IPS DF 4.7 (cell line): Measurements from ENCODE around the gene PTPRU.
"Not testable (repeated sequence)": the region's sequence is repeated elsewhere in the genome, so short reads cannot be mapped to it uniquely, and the experiment has no call there.

Source experiments
- DNase-seq: peaks from one replicate; pipeline ENCODE4 v3.0.0-alpha.2; 2013; ENCODE audit warnings: low spot score; ENCODE audit errors: extremely low read depth

The PTPRU gene

DNA sequence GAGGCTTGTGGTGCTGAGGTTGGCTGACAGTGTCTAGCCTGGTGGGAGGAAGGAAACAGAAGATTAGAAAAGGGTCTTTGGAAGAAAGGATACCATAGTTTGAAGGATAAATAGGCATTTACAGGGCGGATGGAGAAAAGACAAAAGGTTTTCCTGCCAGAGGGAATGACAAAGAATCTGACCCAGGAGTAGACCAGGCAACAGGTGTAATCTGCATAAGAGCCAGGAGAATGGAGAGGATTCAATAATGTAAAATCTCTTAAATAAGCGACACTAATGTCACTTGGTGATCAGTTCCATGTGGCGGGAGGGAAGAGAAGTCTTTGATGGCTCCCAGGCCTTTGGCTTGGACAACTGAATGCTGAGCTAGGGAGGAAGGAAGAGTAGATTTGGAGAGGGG lies 15.0 kb upstream of the PTPRU start:
- no peak for DNase-seq

DNA sequence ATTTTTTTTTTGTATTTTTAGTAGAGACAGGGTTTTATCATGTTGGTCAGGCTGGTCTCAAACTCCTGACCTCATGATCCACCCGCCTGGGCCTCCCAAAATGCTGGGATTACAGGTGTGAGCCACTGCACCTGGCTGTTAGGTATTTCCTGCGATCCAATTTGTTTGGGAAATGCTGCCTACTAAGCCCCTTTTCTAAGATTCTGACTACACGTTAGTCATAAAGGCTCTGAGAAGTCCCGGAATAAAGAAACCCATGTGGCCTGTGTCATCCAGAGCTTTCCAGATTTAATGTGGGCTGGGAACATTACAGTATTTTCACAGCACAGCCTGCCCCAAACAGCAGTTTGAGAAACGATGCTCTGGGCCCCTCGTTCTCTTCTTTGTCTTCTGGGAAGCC lies 14.1 kb upstream of the PTPRU start:
- DNase-seq: not testable (repeated sequence)

DNA sequence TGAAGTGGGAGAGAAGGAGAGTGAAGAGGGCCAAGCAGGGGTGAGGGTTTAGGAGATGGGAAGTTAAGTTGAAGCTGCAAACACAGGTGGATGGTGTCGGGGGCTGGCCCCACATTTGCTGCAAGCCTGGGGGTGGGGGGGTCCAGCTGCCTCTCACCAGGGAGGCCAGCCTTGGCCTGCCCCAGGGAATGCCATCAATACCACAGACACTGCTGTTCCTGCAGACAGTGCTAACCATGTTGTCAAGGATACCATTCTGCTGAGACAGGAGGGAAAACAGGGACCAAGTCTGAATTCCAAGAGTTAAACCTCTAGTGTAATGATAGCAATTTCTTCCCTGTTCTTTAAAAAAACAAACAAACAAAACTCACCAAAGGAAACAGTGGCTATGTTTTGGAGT lies 13.6 kb upstream of the PTPRU start:
- no peak for DNase-seq

DNA sequence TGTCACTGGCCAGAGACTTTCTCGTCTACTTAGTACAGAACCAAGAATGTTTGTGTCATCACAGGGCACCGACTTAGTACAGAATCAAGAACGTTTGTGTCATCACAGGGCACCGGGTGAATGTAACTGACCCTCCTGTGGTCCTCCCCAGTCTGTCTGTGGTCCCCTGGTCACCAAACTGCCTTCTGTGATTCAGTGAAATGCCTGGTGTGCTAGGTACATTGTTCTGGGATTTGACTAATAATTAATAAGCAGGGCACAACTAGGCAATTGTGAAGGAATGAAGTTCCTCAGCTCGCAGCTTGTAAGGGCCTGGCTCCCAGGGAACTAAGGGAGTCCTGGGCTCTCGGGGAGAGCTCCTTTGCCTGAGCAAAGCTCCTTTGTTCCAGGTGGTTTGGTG lies 12.8 kb upstream of the PTPRU start:
- DNase-seq: no peak

DNA sequence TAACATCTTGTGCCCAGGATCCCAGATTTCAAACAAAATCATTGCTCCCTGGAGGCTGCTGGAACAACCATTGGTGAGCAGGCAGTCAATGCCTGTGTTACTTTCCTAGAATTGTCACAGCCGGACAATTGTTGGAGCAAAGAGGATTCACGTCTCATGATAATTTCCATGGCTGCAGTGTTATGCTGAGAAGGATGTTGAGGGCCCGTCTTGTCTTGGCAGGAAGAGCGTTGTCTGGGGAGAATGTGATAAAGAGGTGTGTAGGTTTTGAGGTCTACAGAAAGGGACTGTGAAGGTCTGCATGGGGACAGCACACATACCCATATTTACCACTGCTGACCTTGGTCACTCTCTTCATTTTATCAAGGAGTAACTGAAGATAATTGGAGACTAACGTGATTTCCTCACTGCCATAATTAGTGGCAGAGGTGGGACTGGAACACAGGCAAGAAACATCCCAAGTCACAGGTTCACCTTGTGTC lies 11.9 kb upstream of the PTPRU start:
- no peak for DNase-seq

DNA sequence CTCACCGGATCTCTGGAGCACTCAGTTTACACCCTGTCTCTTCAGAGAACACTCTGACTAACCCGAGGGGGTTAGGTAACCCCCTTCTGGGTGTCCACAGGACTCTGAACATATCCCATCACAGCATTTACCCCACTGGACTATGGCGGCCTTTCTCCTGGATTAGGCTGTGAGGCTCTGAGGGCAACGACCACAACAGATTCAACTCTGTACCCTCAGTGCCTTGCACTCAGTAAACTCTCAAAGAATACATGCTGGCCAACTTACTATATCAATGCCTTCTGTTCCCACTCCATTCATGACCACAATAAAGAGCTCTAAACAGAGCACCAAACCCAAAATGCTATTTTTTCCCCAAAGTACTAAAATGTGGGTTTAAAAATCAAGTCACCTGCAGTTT lies 11.0 kb upstream of the PTPRU start:
- DNase-seq: no peak

DNA sequence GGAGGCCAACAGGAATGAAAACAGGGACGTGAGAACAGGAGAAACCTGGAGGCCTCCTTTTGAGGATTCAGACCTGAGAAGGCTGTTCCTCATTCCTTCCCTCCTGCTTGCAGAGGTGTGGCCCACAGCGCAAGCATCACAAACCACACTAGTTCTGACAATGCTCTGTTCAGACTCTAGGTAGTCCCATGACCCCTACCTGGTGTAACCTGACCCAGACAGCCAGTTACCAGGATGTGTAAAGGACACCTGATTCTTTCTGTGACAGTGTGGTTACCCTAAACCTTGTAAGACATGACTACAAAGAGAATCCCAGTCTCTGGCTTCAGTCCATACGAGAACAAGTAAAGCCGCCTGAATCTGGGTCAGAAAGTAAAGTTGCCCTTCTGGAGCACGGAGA lies 8.8 kb upstream of the PTPRU start:
- no peak for DNase-seq

DNA sequence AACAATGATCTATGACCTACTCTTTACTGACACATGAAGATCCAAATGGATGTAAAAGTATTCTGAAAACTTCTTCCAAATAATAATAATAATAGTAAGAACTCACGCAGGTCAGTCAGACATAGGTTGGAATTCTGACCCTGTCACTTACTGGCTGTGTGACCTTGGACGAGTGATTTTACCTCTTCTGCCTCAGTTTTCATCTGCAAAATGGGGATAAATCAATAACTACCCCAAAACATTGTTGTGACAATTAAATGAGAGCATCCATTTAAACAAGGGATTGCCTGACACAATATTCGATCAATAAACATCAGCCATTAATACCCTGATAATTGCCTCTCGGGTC lies 6.1 kb upstream of the PTPRU start:
- no peak for DNase-seq

DNA sequence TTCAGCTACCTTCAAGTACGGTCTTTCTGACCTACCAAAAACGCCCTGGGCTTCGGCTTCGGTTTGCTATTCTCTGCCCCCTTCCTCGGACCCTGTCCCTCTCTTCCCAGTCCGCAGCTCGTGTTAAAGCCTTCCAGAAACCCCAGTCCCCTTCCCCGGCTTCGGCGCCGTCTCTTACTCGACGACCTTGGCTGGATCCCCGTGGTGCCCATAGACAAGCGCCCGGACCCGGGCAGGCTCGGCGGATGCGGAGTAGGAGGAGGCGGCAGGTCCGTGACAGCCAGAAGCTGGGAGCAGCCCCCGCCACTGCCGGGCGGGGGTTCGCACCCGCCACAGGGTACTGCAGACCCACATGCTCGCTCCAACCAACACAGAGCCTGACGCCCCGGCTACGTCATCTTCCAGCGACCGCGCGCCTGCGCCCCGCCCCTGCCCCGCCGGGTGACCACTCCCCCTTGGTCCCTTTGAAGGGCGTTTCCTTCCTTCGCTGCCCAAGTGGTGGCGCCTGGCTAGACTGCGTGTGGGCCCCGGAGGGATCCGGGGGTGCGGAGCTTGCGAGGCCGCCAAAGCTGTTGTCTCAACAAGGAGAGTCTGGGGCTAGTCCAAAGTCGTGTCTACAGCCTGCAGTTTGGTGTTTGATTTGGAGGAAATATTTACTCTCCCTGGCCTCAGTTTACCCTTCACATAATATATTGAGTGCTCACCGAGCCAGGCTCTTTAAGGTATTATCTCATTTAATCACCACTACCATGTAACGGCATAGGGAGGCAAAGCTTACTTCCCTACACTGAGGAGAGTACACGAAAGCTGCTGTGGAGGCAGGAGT lies 5.6 kb upstream of the PTPRU start, which contains the start of gene MECR:
Gene MECR, minus strand, starts transcription at position 382 of the 826 bp plus-strand sequence. Its CDS starts 28 bp downstream, at position 354.
- no peak for DNase-seq

DNA sequence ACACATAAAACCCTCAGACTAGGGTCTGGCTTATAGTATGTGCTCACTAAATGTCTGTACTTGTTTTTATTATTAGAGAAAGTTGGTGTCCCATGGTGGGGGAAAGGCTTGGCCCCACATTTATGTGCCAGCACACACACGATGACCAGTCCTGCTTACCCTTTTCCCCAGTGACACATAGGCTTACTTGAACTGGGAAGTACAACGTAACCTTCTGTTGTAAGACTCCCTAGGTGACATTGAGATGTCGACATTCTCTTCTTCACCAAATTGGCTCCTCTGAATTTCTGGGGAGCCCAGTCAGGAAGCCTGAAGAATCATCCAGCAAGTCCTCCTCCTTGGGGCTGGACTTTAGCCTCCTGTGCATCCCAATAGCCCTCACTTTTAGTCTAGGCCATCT lies 3.9 kb upstream of the PTPRU start:
- DNase-seq: no peak

DNA sequence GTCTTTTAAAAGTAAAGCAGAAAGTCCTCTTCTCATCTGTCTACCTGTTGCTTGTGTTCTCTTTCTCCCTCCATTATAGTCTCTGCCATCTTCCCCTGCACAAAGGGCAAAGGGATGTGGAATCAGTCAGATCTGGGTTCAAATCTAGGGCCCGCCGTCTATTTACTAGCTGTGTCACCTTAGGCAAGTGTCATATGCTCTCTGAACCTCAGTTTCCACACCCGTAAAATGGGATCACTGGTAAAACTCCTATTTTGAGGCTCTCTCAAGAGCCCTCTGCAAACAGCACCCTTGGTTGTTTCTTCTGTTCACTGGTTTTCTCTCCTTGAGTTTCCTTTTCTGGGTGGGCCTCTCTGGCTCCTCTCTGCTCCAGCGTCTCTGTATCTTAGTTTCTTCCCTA lies 2.6 kb upstream of the PTPRU start:
- DNase-seq: no peak

DNA sequence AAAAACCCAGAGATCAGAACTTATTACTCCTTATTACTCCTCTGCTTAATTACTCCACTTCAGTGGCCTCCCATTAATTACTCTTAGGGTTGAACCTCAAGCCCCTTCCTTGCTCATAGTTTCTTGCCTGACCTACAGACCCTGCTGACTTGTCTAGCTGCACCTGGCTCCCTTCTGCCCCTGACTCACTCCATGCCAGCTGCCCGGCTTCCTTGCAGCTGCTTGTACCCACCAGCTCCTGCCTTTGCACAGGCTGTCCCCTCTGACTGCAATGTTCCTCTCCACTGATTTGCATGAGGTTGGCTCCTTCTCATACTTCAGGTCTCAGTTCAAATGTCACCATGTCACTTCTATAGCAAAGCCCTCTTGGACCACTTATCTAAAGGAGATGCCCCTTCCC lies 1.9 kb upstream of the PTPRU start:
- DNase-seq: no peak

DNA sequence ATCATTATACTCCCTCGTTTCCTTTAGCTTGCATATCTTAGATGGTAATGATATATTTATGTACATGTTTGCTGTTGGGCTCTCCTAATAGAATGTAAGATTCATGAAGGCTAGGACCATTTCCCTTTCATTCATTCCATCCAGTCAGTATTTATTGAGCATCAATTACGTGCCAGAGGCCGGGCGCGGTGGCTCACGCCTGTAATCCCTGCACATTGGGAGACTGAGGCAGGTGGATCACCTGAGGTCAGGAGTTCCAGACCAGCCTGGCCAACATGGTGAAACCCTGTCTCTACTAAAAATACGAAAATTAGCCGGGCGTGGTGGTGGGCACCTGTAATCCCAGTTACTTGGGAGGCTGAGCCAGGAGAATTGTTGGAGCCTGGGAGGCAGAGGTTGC lies 1.4 kb upstream of the PTPRU start:
- not testable (repeated sequence) for DNase-seq

DNA sequence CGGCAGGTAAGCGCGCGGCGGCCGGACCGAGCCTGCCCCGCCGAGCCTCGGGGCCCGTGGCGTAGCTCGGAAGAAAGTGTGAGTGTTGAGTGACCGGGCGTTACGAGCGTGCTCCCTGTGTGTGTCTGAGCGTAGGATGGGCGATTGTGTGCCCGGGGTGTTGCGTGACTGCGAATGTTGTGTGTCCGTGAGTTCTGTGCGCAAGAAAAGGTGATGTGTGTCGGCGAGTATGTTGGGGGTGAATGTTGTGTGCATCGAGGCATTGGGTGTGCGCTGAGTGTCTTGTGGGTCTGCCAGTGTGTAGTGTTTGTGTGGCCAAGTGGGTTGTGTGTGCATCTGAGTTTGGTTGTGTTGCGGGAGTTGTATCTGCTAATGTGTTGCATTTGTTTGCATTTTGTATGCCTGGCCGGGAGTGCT lies 398 bp downstream of the PTPRU start:
- DNase-seq: no peak

DNA sequence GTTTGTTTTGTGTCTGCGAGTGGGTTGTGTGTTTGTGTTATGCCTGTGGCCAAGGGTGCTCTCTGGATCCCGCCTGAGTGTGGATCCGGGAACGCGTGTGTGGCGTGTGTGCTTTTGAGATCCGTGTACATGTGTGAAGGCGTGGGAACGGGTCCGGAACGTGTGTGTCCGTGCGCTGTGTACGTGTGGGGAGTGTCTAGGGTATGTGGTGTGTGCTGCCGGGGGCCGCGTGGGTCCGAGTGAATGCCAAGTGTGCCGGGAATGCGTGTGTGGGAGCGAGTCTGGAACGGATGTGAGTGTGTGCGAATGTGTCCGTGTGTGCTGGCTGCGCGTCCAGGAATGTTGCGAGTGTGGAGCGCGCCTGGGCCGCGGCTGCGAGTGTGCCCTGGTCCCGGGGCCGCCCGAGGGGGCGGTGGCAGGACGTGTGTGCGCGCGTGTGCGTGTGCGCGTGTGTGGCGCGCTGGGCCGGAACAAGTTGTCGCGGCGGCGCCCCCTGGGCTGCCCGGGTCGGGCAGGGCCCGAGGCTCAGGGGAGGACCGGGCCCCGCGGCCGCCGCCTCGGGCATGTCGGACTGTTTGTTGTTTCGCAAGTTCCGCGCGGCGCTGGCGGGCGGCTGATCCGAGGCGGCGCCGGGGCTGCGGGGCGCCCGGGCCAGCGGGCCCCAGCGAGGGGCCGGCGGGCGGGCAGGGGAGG lies 953 bp downstream of the PTPRU start:
- DNase-seq: no peak

DNA sequence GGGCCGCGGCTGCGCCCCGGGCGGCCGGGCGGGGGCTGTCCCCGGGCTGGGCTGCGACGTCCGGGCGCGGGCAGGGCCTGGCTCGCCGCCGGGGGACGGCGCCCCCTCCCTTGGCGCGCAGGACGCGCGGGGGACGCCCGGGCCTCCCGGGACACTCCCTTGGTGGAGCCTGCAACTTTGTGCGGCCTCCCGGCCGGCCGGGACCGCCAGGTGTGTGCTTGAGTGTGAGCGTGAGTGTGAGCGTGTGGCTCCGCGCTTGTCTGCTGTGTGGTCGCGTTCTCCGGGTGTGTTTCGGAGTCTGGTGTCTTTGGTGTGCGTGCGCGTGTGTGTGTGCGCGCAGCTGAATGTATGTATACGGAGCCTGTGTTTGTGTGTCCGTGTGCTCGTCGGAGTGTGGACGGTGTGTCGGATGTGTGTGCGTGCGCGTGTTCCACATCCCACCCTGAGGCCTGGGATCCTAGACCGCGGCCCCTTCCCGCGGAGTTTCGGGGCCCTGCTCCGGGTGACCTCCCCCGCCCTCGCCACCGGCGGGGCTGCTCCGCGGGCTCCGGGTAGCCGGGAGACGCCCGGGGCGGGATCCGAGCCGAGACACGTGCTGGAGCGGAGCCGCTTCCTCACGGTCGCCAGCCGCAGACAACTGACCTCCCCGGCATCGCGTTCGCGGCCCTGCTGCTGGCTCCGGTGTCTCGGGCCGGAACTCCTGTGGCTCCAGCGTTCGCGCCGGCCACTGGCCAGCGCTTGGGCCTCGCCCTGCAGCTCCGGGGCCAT lies 1.7 kb downstream of the PTPRU start:
- DNase-seq: no peak

DNA sequence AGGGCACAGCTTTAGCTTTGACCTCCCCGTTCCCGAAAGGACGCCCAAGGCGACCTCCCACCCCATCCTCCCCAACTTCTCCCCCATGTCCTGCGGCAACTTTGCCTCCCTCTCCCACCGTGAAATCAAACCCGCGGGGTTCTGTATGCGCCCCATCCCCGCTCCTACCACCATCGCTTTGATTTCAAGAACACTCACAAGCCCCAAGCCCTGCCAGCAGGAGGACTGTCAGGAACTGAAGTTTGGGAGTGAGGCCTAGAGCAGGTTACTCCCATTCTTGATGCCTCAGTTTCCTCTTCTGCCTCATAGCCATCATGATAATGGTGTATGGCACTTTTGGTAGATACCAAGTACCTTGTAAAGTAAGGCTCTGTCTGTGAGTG lies 2.3 kb downstream of the PTPRU start:
- DNase-seq: no peak

DNA sequence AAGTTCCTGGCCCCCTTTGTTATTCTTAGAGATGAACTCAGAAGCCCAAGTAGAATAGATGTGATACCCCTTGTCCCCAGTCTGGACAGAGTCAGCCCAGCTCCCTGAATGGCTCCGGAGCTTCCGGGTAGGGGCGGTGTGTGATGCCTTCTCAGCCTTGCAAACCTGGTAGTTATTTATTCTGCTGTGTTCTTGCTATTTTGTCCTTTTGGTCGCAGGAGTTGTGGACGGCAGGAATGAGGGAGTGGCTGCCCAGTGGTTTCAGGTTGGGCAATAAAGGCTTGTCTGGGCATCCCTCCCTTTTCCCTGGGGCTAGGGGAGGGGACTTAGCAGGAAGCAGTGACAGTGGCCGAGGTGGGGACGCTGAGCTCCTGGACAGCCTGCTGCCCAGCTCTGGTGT lies 2.8 kb downstream of the PTPRU start:
- no peak for DNase-seq

DNA sequence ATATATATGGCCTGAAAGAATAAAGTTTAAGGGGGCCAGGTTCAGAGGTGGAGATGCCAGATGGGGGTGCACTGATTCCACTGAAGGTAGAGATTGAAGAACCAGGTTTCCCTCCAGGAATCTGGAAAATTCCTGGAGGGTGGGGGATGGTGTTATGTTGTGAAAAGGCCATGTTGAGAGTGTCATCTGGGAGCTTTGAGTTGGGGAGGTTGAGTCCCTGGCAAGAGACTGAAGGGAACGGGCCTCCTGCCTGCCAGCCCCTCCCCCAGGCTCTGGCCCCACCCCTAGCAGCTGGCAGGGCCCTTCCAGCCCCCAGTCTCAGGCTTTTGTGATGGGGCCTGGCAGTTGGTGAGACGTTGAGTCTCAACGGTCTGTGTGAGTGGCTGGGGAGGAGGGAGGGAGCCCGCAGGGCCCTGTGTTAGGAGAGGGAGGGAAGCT lies 4.1 kb downstream of the PTPRU start:
- DNase-seq: no peak

DNA sequence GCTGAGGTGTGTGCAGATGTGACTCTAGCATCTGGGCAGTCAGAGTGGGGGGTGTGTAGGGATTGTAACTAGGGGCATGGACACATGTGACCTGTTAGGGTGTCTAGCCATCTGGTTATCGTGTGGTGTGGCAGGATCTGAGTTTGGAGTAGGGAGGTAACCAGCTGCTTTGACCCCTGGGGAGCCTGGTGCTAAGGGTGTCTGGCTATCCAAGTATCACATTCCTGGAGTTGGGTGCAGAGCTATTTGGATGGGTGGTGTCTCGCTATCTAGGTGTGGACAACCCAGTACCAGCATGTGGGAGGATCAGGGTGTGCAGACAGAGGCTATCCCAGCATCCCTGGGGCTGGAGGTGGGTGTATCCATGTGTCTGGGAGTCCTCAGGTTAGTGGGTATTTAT lies 4.7 kb downstream of the PTPRU start:
- DNase-seq: no peak

DNA sequence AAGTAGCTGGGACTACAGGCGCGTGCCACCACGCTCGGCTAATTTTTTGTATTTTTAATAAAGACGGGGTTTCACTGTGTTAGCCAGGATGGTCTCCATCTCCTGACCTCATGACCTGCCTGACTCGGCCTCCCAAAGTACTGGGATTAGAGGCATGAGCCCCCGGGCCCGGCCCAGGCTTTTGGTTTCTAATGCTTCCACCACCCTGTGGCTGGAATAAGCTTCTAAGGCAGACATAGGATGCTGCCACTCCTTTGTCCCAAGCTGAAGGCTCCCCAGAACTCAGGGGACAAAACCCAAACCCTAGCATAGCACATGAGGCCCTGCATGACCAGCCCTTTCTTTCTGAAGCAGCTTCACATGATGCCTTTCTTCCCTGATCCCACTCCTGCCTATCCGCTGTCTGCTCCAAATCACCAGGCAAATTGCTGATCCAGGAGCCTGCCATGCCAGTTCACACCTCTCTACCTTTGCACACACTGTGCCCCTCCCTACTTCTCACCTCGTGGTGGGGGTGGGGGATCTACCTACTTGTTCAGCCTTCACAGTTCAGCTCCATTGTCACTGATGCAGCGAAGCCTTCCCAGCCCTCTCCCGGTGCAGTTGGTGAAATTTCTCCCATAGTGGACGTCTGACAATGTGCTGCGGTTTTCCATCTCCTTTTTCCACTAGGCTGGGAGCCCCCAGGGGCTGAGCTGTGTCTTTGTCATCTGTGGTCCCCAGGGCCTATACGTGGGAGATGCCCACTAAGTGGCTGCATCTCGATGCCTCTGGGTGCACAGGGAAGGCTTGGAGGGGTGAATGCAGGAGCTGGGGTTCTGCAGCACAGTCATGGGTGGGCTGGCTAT lies 6.9 kb downstream of the PTPRU start:
- no peak for DNase-seq
